Retinal pigment epithelial cell (primary cell): Measurements from ENCODE around the gene LRRC53.

ENCODE experiments used
- DNase-seq: peaks from one replicate; pipeline ENCODE4 v3.0.0-alpha.2; 2010; ENCODE audit warnings: low read depth
- H3K4me3 ChIP-seq: 2 replicates; pipeline ENCODE4 v1.5.1; 2011; ENCODE audit warnings: mild to moderate bottlenecking, low read length, control low read depth, moderate library complexity
- TF ChIP-seq, protein P1 (sequence below): conservative IDR thresholded peaks from 2 replicates; pipeline ENCODE4 v1.5.1; 2011; ENCODE audit warnings: low read depth, low read length, control low read depth, inconsistent platforms

Gene LRRC53

DNA sequence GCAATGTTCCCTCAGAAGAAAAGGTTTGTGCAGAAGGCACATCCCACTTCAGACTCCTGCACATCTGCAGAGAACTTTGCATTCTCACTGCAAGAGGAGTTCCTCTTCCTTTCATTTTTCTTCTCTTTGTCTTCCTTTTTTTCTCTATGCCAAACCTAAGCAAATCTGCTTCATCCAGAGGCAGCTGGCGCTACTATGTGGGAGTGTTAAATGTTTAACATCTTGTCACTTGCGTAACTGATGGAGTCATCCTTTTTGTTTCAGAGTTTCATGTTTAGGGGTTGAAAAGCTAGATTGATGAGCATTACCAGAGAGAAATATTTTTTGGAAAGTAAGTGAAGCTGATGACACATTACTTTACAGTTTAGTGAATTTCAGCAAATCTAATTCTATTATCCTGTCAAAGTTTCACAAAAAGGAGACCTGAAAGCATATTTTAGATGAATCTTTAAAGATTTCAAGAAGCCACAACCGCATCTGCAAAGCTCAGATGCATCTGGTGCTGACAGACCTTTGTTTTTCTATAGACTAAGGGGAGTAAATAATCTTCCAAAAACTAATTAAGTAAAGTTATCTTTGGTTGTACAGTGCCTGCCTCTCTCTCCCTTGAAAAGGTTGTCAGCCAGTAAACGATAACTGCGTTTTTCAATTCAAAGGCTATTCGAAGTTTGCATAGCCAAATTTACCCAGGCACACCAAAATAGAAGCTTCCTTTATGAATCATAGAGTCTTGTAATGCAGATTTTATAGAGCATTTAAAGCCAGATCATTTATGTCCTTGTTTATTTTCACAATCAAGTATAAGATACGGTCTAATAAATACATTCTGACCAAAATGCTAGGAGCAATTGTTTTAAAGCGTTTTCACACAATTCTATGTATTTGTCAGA lies 1.2 kb upstream of the LRRC53 start:
- TF ChIP-seq, protein P1, sequence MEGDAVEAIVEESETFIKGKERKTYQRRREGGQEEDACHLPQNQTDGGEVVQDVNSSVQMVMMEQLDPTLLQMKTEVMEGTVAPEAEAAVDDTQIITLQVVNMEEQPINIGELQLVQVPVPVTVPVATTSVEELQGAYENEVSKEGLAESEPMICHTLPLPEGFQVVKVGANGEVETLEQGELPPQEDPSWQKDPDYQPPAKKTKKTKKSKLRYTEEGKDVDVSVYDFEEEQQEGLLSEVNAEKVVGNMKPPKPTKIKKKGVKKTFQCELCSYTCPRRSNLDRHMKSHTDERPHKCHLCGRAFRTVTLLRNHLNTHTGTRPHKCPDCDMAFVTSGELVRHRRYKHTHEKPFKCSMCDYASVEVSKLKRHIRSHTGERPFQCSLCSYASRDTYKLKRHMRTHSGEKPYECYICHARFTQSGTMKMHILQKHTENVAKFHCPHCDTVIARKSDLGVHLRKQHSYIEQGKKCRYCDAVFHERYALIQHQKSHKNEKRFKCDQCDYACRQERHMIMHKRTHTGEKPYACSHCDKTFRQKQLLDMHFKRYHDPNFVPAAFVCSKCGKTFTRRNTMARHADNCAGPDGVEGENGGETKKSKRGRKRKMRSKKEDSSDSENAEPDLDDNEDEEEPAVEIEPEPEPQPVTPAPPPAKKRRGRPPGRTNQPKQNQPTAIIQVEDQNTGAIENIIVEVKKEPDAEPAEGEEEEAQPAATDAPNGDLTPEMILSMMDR: no peak
- H3K4me3 ChIP-seq: no peak overlapping the region
- DNase-seq: no peak

GRCh38 chr1:74508449-74508848 lies 4.0 kb downstream of the LRRC53 start:
- DNase-seq: no peak
- TF ChIP-seq, protein P1: no peak
- H3K4me3 ChIP-seq: no peak overlapping the region

DNA sequence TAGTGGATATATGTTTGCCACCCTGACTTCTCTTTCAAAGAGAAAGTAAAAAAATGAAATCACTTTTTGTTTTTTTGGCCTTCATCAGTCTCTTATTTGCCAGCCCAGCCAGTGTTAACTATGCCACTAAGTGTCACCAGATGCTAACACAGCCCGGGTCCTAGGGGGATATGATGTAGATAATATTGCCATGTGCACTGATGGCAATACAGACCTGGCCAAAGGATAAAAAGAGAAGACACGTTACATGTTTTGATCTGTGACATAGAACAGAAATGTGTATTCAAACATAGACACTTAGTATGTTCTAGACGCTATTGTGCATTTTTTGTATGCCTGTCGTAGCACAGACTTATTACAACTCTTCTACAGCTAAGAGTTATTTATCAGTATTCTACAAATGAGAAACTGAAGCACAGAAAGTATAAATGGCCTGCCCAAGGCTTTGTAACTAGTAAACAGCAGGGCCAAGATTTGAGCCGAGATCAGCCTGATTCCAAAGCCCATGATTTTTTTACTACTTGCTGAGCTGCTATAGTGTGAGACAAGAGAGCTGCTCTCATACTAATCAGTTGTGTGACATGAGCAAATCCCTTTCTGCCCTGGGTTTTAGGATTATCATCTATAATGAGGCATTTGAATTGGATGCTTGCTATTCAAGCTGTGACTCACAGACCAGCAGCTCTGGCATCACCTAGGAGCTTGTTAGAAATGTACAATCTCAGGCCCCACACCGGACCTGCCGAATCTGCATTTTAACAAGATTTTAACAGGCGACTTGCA lies 6.3 kb downstream of the LRRC53 start:
- TF ChIP-seq, protein P1: no peak
- no peak overlapping the region for H3K4me3 ChIP-seq
- peak; percentile 81 for DNase-seq

- TF ChIP-seq, protein P1: no peak
- DNase-seq: no peak
- no peak overlapping the region for H3K4me3 ChIP-seq
Observed at GRCh38 chr1:74504933-74505512, 7.4 kb downstream of the LRRC53 start.

- no peak for DNase-seq
- H3K4me3 ChIP-seq: no peak overlapping the region
- TF ChIP-seq, protein P1: peak; percentile 98
Observed at GRCh38 chr1:74504125-74504932, 8.1 kb downstream of the LRRC53 start.

- TF ChIP-seq, protein P1: no peak
- DNase-seq: no peak
- H3K4me3 ChIP-seq: no peak overlapping the region
Observed at GRCh38 chr1:74502858-74503257, 9.6 kb downstream of the LRRC53 start.
